Keratinocyte (primary cell): ENCODE measurements around the gene ARHGEF33.

ENCODE experiments used
- CTCF ChIP-seq, 3 experiments: IDR thresholded peaks in 1 of 3; conservative IDR thresholded peaks in 1 of 3; optimal IDR thresholded peaks in 1 of 3; 2 replicates in 2 of 3; 3 replicates in 1 of 3; pipeline versions ENCODE3 to v1.5.1; 2011; ENCODE audit warnings: low read length in 3 of 3, mild to moderate bottlenecking in 3 of 3, moderate library complexity in 2 of 3, control low read depth in 1 of 3, inconsistent platforms in 1 of 3; ENCODE audit not compliant: insufficient read depth in 2 of 3; ENCODE audit errors: extremely low read depth in 1 of 3
- EZH2 ChIP-seq: IDR thresholded peaks from one replicate; pipeline ENCODE4 v1.6.1; 2012; ENCODE audit warnings: inconsistent platforms, mild to moderate bottlenecking, low read length, moderate library complexity

- no peak for TF ChIP-seq CTCF (optimal IDR thresholded peaks at IDR 0.05 in 1 of 3, IDR thresholded peaks at IDR 0.05 in 1 of 3, conservative IDR thresholded peaks at IDR 0.05 in 1 of 3; ENCODE audit: extremely low read depth in 1 of 3, insufficient read depth in 2 of 3, low read length in 3 of 3)
- no peak for TF ChIP-seq EZH2
These were observed 630 bp upstream of the ARHGEF33 start for GRCh38 chr2:38889045-38889444.
